WTC11 (cell line): ENCODE data around the gene C14orf93.

ENCODE experiments used
- SOX15 ChIP-seq: fragments of 250-450 bp; sonication (Bioruptor Pico); IDR thresholded peaks from 2 replicates; pipeline ENCODE4 v1.9.0; 2021; ENCODE audit warnings: mild to moderate bottlenecking
- TF ChIP-seq, protein P1 (sequence below): sonication (generic); formaldehyde crosslinking; IDR thresholded peaks from 2 replicates; pipeline ENCODE4 v1.8.1; 2022; ENCODE audit warnings: low read depth, missing genetic modification reagents, borderline replicate concordance
- TF ChIP-seq, protein P2 (sequence below): sonication (generic); formaldehyde crosslinking; IDR thresholded peaks from 2 replicates; pipeline ENCODE4 v1.8.1; 2023; ENCODE audit warnings: mild to moderate bottlenecking, missing genetic modification reagents
- TF ChIP-seq, protein P3 (sequence below): sonication (generic); formaldehyde crosslinking; IDR thresholded peaks from 2 replicates; pipeline ENCODE4 v1.8.0; 2022; ENCODE audit warnings: mild to moderate bottlenecking, missing genetic modification reagents

DNA sequence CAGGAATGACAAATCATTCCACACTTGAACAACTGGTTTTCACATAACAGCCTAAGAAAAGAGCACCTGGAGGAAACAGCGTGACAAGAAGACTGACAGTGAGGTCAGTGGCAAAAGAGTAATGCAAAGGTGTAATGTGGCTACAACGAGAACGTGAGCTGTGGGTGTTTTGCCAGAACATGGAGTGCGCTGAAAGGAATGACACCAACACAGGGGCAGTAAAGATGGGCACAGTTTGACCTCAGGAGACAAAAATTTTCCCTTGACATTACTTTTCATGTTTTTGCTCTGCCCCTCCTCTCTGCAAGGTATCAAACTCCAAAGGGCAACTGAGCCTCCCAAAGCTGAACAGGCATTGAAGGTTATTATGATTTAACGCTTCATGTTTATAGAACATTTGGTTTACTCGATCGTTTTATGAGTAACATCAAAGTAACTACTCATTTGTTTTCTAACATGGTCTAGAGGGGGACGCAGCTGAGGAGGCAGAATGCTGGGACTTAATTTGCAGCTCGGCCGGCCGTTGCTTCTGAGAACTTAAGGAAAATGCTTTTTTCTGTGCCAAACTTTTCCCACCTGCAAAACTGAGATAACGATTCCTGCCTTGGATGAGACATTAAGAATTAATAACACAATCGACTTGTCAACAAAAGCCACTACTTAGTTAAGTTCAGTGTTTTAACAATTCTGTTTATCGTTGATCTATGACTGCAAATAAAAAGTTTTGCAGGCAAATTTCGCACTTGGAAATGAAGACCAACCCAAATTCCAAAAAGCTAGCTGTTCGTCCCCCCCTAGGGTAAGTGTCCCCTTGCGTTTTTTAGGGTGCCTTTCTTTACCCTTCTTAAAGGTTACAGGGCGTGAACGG lies 54.0 kb downstream of the C14orf93 start:
- TF ChIP-seq, protein P1, sequence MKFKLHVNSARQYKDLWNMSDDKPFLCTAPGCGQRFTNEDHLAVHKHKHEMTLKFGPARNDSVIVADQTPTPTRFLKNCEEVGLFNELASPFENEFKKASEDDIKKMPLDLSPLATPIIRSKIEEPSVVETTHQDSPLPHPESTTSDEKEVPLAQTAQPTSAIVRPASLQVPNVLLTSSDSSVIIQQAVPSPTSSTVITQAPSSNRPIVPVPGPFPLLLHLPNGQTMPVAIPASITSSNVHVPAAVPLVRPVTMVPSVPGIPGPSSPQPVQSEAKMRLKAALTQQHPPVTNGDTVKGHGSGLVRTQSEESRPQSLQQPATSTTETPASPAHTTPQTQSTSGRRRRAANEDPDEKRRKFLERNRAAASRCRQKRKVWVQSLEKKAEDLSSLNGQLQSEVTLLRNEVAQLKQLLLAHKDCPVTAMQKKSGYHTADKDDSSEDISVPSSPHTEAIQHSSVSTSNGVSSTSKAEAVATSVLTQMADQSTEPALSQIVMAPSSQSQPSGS = no peak
- TF ChIP-seq, protein P2, sequence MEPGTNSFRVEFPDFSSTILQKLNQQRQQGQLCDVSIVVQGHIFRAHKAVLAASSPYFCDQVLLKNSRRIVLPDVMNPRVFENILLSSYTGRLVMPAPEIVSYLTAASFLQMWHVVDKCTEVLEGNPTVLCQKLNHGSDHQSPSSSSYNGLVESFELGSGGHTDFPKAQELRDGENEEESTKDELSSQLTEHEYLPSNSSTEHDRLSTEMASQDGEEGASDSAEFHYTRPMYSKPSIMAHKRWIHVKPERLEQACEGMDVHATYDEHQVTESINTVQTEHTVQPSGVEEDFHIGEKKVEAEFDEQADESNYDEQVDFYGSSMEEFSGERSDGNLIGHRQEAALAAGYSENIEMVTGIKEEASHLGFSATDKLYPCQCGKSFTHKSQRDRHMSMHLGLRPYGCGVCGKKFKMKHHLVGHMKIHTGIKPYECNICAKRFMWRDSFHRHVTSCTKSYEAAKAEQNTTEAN (CRISPR knock-in tag) = no peak
- TF ChIP-seq, protein P3, sequence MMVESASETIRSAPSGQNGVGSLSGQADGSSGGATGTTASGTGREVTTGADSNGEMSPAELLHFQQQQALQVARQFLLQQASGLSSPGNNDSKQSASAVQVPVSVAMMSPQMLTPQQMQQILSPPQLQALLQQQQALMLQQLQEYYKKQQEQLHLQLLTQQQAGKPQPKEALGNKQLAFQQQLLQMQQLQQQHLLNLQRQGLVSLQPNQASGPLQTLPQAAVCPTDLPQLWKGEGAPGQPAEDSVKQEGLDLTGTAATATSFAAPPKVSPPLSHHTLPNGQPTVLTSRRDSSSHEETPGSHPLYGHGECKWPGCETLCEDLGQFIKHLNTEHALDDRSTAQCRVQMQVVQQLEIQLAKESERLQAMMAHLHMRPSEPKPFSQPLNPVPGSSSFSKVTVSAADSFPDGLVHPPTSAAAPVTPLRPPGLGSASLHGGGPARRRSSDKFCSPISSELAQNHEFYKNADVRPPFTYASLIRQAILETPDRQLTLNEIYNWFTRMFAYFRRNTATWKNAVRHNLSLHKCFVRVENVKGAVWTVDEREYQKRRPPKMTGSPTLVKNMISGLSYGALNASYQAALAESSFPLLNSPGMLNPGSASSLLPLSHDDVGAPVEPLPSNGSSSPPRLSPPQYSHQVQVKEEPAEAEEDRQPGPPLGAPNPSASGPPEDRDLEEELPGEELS = no peak
- TF ChIP-seq SOX15 = no peak
